MM.1S (cell line): ENCODE measurements around the gene PPP1R12B.
"Not testable (repeated sequence)": the region's sequence is repeated elsewhere in the genome, so short reads cannot be mapped to it uniquely, and the experiment has no call there.

Experiments used
- EZH2 ChIP-seq: fragments of 300-600 bp; sonication (generic); optimal IDR thresholded peaks from 2 replicates; pipeline ENCODE3; 2017; ENCODE audit warnings: low read depth, mild to moderate bottlenecking, antibody characterized with exemption, low read length, mixed read lengths
- EZH2phosphoT487 ChIP-seq: fragments of 300-600 bp; sonication (generic); IDR thresholded peaks from 2 replicates; pipeline ENCODE4 v1.6.1; 2018; ENCODE audit warnings: antibody characterized with exemption, low read length
- TF ChIP-seq, protein P1 (sequence below): fragments of 300-600 bp; sonication (generic); IDR thresholded peaks from 2 replicates; pipeline ENCODE4 v1.5.1; 2016; ENCODE audit warnings: antibody characterized with exemption, low read length, mixed read lengths

DNA sequence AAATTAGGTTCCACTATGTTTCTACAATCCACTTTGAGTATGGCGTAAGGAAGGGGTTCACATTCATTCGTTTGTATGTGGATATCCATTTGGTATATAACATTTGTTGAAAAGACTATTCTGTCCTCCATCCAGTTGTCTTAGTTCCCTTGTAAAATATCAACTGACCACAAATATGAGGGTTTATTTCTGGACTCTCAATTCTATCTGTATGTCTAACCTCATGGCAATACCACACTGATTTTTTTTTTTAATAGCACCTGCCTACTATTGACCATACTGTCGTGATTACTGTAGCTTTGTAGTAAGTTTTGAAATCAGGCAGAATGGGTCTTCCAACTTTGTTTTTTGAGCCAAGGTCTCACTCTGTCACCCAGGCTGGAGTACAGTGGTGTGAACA is 263.5 kb downstream of the PPP1R12B start:
- TF ChIP-seq, protein P1, sequence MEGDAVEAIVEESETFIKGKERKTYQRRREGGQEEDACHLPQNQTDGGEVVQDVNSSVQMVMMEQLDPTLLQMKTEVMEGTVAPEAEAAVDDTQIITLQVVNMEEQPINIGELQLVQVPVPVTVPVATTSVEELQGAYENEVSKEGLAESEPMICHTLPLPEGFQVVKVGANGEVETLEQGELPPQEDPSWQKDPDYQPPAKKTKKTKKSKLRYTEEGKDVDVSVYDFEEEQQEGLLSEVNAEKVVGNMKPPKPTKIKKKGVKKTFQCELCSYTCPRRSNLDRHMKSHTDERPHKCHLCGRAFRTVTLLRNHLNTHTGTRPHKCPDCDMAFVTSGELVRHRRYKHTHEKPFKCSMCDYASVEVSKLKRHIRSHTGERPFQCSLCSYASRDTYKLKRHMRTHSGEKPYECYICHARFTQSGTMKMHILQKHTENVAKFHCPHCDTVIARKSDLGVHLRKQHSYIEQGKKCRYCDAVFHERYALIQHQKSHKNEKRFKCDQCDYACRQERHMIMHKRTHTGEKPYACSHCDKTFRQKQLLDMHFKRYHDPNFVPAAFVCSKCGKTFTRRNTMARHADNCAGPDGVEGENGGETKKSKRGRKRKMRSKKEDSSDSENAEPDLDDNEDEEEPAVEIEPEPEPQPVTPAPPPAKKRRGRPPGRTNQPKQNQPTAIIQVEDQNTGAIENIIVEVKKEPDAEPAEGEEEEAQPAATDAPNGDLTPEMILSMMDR, result not testable (repeated sequence)
- not testable (repeated sequence) for TF ChIP-seq EZH2, EZH2phosphoT487
